Measurements from ENCODE around the gene MRC2. TPM values are rescaled to one million over a fixed set of nuclear protein-coding genes. Genes with fewer than 3 reads are reported as not detected.
"Not testable (repeated sequence)": the region's sequence is repeated elsewhere in the genome, so short reads cannot be mapped to it uniquely, and the experiment has no call there.

The MRC2 gene
- total RNA-seq, 2 donors from 2014 or later, result 60.3 to 130 TPM

- intact Hi-C loops (cut with DNase I), result no loop called here
These were observed 46.9 kb downstream of the MRC2 start for GRCh38 chr17:62674363-62674739.

GRCh38 chr17:62674841-62675240 lies 47.4 kb downstream of the MRC2 start:
- DNase-seq (ENCODE audit: low spot score), result peak; percentile 77
- intact Hi-C loops (cut with DNase I), result no loop called here

More at GRCh38 chr17:62674363-62674739, 46.9 kb downstream of the MRC2 start:
- peak; percentile 61 for DNase-seq (ENCODE audit: low spot score)

GRCh38 chr17:62675260-62675659 lies 47.8 kb downstream of the MRC2 start:
- intact Hi-C loops (cut with DNase I), result no loop called here
- peak; percentile 87 for DNase-seq (ENCODE audit: low spot score)

- intact Hi-C loops (cut with DNase I), result no loop called here
- peak; percentile 72 for DNase-seq (ENCODE audit: low spot score)
These were observed 48.2 kb downstream of the MRC2 start for GRCh38 chr17:62675701-62676100.

GRCh38 chr17:62676231-62676943 lies 48.9 kb downstream of the MRC2 start:
- intact Hi-C loops (cut with DNase I), result no loop called here
- DNase-seq (ENCODE audit: low spot score), result peak; percentile 71

DNA sequence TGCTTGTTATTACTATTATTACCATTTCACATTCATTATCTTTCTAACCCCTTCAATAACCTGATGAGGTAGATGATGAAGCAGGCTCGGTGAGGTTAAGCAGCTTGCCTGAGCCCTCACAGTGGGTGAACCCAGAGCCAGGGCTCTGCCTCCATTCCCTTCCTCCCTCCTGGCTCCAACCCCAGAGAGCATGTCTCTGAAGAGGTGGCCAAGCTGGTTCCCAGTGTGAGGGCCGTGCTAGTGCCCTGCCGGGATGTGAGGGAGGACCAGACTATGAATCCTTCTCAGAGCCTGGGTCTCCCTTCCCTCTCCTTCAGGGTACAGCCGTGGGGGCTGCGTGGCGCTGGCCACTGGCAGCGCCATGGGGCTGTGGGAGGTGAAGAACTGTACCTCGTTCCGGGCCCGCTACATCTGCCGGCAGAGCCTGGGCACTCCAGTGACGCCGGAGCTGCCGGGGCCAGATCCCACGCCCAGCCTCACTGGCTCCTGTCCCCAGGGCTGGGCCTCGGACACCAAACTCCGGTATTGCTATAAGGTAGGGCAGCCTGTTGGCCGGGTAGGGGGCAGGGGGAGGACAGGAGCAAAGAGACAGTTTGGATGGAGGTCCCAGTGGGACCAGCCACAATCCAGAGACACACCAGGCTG lies 49.6 kb downstream of the MRC2 start:
- peak; percentile 72 for DNase-seq (ENCODE audit: low spot score)
- intact Hi-C loops (cut with DNase I), result no loop called here

DNA sequence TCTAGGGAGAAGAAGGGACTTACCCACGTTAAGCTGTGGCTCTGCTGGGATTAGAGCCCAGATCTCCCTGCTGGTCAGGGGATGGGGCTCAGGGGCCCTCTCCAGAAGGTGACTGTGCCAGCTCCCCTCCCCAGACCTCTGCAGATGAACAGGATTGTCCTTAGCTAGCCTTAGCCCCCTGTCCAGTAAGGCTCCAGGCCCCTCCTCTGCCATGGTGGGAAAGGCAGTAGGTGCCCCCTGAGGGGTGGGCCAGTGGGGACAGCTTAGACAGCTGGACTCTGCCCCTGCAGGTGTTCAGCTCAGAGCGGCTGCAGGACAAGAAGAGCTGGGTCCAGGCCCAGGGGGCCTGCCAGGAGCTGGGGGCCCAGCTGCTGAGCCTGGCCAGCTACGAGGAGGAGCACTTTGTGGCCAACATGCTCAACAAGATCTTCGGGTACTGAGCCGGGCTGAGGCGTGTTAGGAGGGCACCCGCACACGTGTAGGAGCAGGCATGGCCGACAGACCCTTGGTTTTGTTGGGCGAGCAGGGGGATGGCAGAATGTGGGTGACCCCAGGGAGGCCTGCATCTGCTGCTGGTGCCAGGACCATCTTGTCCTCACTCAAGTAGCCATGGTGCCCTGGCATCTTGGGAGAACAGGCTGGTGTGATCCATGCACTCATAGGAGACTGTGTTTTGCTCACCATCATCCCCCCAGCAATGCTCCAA lies 50.9 kb downstream of the MRC2 start:
- peak; percentile 44 for DNase-seq (ENCODE audit: low spot score)
- intact Hi-C loops (cut with DNase I), result no loop called here

GRCh38 chr17:62679866-62680377 lies 52.5 kb downstream of the MRC2 start:
- DNase-seq (ENCODE audit: low spot score), result peak; percentile 74
- intact Hi-C loops (cut with DNase I), result no loop called here

DNA sequence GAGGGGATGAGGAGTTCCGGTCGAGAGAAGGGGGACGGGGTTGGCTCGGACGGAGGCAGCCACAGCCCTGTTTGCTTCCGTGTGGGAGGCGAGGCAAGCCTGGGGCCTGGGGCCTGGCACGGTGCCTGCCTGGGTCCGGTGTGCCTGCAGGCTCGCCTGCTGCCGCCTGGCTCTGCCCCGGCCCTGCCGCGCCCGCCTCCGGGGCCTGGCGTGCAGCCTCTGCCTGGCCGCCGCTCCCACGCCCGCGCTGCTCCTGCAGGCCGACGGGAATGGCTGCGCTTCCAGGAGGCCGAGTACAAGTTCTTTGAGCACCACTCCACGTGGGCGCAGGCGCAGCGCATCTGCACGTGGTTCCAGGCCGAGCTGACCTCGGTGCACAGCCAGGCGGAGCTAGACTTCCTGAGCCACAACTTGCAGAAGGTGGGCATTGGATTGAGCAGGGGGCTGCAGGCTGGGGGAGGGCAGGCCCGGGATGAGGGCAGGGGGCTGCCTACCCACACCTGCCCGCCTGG lies 53.1 kb downstream of the MRC2 start:
- peak; percentile 80 for DNase-seq (ENCODE audit: low spot score)

DNA sequence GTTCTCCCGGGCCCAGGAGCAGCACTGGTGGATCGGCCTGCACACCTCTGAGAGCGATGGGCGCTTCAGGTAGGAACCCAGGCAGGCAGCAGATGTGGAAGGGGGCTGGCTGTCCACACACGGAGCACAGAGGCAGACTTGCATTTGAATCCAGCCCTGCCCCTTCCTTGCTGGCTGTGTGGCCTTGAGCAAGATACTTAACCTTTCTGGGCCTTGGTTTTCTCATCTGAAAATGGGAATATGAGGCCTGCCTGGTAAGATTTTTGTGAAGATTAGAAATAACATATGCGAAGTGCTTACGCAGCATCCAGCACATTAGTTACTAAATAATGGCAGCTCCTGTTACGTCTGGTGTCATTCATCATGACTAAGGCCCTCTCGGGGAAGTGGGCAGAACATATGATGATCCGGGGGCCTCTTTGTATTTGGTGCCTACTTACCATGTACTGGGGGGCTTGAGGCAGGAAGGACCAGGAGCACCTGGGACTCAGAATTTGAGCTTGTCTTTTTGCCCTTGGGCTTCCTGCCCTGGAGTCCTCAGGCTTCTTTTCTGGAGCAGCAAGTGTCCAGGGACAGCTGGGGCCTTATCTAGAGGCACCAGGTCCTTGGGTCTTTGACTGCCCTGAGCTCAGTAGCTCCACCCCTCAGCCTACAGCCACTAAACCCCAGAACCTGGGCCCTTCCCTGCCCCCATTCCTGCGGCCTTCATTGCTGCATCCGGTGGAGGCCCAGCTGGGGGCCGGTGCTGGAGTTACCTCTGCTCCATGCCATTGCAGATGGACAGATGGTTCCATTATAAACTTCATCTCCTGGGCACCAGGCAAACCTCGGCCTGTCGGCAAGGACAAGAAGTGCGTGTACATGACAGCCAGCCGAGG lies 53.8 kb downstream of the MRC2 start:
- peak; percentile 74 for DNase-seq (ENCODE audit: low spot score)
- intact Hi-C loops (cut with DNase I), result no loop called here

More for the DNA sequence above, 53.1 kb downstream of the MRC2 start:
- intact Hi-C loops (cut with DNase I), result no loop called here

DNA sequence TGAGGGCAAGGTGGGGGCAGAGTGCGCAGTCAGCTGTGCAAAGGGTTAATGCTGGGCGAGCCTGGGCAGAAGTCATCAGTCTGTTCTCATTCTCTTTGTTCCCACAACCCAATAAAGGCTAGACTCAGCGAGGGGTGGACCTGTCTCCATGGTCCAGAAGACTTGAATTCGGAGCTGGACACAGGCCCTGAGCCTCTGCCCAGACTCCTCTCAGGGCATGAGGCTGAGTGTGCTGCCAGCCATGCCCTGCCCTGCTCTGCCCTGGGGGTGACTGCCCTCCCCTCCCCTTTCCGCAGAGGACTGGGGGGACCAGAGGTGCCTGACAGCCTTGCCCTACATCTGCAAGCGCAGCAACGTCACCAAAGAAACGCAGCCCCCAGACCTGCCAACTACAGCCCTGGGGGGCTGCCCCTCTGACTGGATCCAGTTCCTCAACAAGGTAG lies 54.5 kb downstream of the MRC2 start:
- peak; percentile 70 for DNase-seq (ENCODE audit: low spot score)
- intact Hi-C loops (cut with DNase I), result no loop called here

DNA sequence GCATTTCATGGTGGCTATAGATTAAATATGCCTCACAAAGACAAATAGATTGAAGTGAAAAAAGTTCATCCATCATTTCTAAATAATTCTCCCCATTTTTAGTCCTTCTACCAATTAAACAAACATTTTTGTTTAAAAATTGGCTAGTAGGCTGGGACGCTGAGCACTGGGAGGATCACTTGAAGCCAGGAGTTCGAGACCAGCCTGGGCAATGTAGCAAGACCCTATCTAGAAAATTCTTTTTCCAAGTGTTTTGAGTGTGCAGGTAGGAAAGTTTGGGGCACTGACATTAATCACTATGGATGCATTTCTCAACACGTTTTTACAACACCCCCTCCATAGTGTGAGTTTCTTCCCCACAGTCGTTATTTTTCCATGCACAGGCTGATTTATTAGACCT lies 56.7 kb downstream of the MRC2 start:
- DNase-seq (ENCODE audit: low spot score), result peak; percentile 5
- intact Hi-C loops (cut with DNase I), result no loop called here

- no peak for DNase-seq (ENCODE audit: low spot score)
- intact Hi-C loops (cut with DNase I), result no loop called here
These were observed 60.5 kb downstream of the MRC2 start for GRCh38 chr17:62687997-62688396.

DNA sequence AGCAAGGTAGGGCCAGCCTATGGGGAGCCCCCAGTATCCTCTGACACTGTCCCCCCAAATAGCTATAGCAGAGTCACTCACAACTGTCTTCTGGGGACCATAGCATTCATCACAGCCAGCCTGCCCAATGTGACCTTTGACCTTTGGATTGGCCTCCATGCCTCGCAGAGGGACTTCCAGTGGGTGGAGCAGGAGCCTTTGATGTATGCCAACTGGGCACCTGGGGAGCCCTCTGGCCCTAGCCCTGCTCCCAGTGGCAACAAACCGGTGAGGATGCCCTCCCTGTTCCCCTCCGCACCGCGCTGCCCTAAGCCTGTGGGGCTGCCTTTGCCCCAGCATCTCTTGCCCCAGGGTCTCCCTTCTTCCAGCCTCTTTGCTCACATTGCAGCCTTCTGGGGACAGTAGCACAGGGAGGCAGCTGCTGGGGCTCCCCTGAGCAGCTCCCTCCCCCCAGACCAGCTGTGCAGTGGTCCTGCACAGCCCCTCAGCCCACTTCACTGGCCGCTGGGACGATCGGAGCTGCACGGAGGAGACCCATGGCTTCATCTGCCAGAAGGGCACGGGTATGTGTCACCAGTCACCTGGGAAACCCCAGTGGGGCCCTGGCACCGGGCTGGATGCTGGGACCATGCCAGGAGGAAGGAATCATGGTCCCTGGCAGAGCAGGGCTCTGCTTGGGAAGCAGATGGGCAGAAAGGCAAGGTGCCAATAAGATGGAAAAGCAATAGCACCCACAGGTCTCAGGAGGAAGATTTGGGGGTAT lies 61.1 kb downstream of the MRC2 start:
- intact Hi-C loops (cut with DNase I), result no loop called here
- no peak for DNase-seq (ENCODE audit: low spot score)

DNA sequence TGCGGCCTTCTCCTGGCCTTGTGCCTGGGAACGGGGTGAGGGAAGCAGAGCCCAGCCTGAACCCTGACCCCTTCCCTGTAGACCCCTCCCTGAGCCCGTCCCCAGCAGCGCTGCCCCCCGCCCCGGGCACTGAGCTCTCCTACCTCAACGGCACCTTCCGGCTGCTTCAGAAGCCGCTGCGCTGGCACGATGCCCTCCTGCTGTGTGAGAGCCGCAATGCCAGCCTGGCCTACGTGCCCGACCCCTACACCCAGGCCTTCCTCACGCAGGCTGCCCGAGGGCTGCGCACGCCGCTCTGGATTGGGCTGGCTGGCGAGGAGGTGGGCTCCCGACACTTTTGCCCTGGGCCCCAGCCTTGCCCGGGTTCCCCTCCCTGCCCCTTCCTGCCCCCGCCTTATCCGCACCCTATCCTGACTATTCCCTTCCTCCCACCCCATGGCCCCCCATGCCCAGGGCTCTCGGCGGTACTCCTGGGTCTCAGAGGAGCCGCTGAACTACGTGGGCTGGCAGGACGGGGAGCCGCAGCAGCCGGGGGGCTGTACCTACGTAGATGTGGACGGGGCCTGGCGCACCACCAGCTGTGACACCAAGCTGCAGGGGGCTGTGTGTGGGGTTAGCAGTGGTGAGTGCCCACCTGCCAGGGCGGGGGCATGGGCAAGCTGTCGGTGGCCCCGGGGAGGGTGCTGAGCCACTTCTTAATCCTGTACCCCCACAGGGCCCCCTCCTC lies 62.1 kb downstream of the MRC2 start:
- intact Hi-C loops (cut with DNase I), result no loop called here
- DNase-seq (ENCODE audit: low spot score), result no peak

DNA sequence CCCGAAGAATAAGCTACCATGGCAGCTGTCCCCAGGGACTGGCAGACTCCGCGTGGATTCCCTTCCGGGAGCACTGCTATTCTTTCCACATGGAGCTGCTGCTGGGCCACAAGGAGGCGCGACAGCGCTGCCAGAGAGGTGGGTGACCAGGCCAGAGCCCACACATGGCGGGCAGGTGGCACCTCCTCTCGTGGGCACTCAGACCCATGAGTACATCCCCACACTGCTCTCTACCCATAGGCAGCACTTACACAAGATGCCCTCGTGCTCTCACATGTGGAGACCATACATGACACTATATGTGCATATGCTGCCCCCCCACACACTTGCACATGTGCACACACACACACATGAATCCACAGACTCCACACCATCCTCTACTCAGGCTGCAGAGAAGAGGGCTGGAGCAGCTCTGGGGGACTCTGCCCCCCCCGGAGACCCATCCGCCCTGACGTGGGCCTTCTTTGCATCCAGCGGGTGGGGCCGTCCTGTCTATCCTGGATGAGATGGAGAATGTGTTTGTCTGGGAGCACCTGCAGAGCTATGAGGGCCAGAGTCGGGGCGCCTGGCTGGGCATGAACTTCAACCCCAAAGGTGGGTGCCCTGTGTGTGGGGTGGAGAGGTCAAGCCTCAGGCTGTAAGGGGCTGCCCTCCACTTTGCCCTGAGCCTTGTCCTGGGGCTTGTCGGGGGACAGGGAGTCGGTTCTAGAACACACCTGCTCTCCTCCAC lies 62.9 kb downstream of the MRC2 start:
- DNase-seq (ENCODE audit: low spot score), result no peak
- intact Hi-C loops (cut with DNase I), result no loop called here

GRCh38 chr17:62691589-62691915 lies 64.1 kb downstream of the MRC2 start:
- intact Hi-C loops (cut with DNase I); DNase-seq (ENCODE audit: low spot score): not testable (repeated sequence)

Data from posterior vena cava (tissue), 2 donors.